ENCODE results near the gene FIS1. TPM values are rescaled to one million over a fixed set of nuclear protein-coding genes. Genes with fewer than 3 reads are reported as not detected.
A peak's percentile ranks its signal among the peaks of the same experiment; 100 is the strongest.
"Not testable (repeated sequence)": the region's sequence is repeated elsewhere in the genome, so short reads cannot be mapped to it uniquely, and the experiment has no call there.

FIS1 gene
- total RNA-seq, 1 donor from 2014 or later = 147 TPM

GRCh38 chr7:101277155-101277554 is 32.3 kb upstream of the FIS1 start:
- H3K27ac ChIP-seq = no peak overlapping the region
- no peak for ATAC-seq
- H3K27me3 ChIP-seq = peaks cover 26% of the 10 kb centered on the region
- intact Hi-C loops (cut with DNase I) = no loop called here
- TF ChIP-seq CTCF (IDR thresholded peaks at IDR 0.05) = no peak
- DNase-seq = no peak
- H3K9me3 ChIP-seq = no peaks in the 10 kb centered on the region
- H3K4me1 ChIP-seq = no peaks in the 10 kb centered on the region
- no peak overlapping the region for H3K4me3 ChIP-seq
- no peaks in the 10 kb centered on the region for H3K36me3 ChIP-seq

GRCh38 chr7:101273206-101273605 is 28.3 kb upstream of the FIS1 start:
- no peaks in the 10 kb centered on the region for H3K9me3 ChIP-seq
- H3K36me3 ChIP-seq = no peaks in the 10 kb centered on the region
- no peak for DNase-seq
- no peak overlapping the region for H3K27ac ChIP-seq
- H3K27me3 ChIP-seq = peaks cover 22% of the 10 kb centered on the region
- no peak for TF ChIP-seq CTCF (IDR thresholded peaks at IDR 0.05)
- no peak for ATAC-seq
- no peak overlapping the region for H3K4me3 ChIP-seq
- H3K4me1 ChIP-seq = no peaks in the 10 kb centered on the region
- intact Hi-C loops (cut with DNase I) = no loop called here

GRCh38 chr7:101271021-101271420 is 26.1 kb upstream of the FIS1 start:
- Histone ChIP-seq H3K27ac (no peak overlapping the region), H3K36me3 (no peaks in the 10 kb centered on the region), H3K4me1 (no peaks in the 10 kb centered on the region), H3K9me3 (no peaks in the 10 kb centered on the region), H3K27me3 (peaks cover 8% of the 10 kb centered on the region), H3K4me3 (no peak overlapping the region)
- intact Hi-C loops (cut with DNase I) = no loop called here
- DNase-seq = no peak
- TF ChIP-seq CTCF (IDR thresholded peaks at IDR 0.05) = no peak
- ATAC-seq = no peak

GRCh38 chr7:101269664-101270063 is 24.8 kb upstream of the FIS1 start:
- no peak for DNase-seq
- intact Hi-C loops (cut with DNase I) = no loop called here
- Histone ChIP-seq H3K9me3 (no peaks in the 10 kb centered on the region), H3K27ac (no peak overlapping the region), H3K4me1 (no peaks in the 10 kb centered on the region), H3K36me3 (no peaks in the 10 kb centered on the region), H3K27me3 (peaks cover 7% of the 10 kb centered on the region), H3K4me3 (no peak overlapping the region)
- TF ChIP-seq CTCF (IDR thresholded peaks at IDR 0.05) = no peak
- no peak for ATAC-seq

GRCh38 chr7:101265622-101266516 is 21.0 kb upstream of the FIS1 start:
- H3K9me3 ChIP-seq = no peaks in the 10 kb centered on the region
- intact Hi-C loops (cut with DNase I) = no loop called here
- H3K27me3 ChIP-seq = no peaks in the 10 kb centered on the region
- H3K4me1 ChIP-seq = no peaks in the 10 kb centered on the region
- ATAC-seq (no peak), DNase-seq (no peak)
- H3K27ac ChIP-seq = no peak overlapping the region
- TF ChIP-seq CTCF (IDR thresholded peaks at IDR 0.05) = no peak
- no peak overlapping the region for H3K4me3 ChIP-seq
- no peaks in the 10 kb centered on the region for H3K36me3 ChIP-seq

- H3K4me1 ChIP-seq; H3K36me3 ChIP-seq; H3K4me3 ChIP-seq; H3K9me3 ChIP-seq; intact Hi-C loops (cut with DNase I); H3K27ac ChIP-seq; H3K27me3 ChIP-seq; DNase-seq: not testable (repeated sequence)
- peak; percentile 69 for ATAC-seq
These were observed 19.3 kb upstream of the FIS1 start for GRCh38 chr7:101264102-101264706.
